Measurements from ENCODE around the gene ILF3. TPM values are rescaled to one million over a fixed set of nuclear protein-coding genes. Genes with fewer than 3 reads are reported as not detected.

The ILF3 gene
- total RNA-seq, 2 experiments from 2014 or later: 464 to 491 TPM

DNA sequence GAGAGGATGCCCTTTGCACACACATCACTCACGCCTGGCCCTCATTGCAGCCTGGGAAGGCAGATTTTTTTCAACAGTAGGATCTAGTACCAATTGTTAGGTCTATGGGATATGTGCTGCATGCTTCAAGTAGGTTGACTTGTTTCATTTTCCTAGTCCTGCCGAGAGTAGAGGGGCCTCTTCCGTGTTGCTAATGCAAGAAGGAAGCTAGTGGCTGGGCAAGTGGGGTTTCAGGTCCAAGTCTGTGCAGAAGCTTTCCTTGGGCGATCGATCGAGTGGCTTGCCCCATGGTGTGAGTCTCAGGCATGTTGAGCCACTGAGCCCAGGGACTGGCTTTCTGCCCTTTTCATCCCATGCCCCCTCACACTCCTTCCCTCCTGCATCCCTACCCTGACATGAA lies 13.7 kb downstream of the ILF3 start:
- no peak overlapping the region for H3K4me3 ChIP-seq (ENCODE audit: low read length)
- ATAC-seq (ENCODE audit: poor library complexity) (no peak), DNase-seq (no peak)
- Mint-ChIP-seq H3K9me3 (no peaks in the 10 kb centered on the region), H3K27ac (no peak overlapping the region), H3K4me3 (no peak overlapping the region), H3K4me1 (ENCODE audit: low read depth) (peaks cover 55% of the 10 kb centered on the region), H3K36me3 (ENCODE audit: low read depth) (peaks cover 54% of the 10 kb centered on the region), H3K27me3 (no peaks in the 10 kb centered on the region)
- peaks cover 43% of the 10 kb centered on the region for H3K4me1 ChIP-seq (ENCODE audit: insufficient read depth, low read length)
- peaks cover 38% of the 10 kb centered on the region for H3K36me3 ChIP-seq (ENCODE audit: insufficient read depth, low read length)
- POLR2A ChIA-PET: interaction anchor here (0.6 to 0.8 kb wide), 2 partner anchors 23 to 129 kb away, joined by 3 read pairs; no protein-coding TSS in a partner anchor
- no peak overlapping the region for H3K27ac ChIP-seq (ENCODE audit: low read depth in 1 of 2, low read length in 2 of 2)
- CTCF ChIA-PET: interaction anchor here (1.0 kb wide), 1 partner anchor 23 kb away, joined by 4 read pairs; no protein-coding TSS in a partner anchor
- TF ChIP-seq CTCF (IDR thresholded peaks at IDR 0.05): no peak
- no peaks in the 10 kb centered on the region for H3K27me3 ChIP-seq (ENCODE audit: control insufficient read depth in 1 of 2, insufficient read depth in 2 of 2, low read length in 2 of 2)
- intact Hi-C loops (cut with DNase I, micrococcal nuclease): no loop called here
- H3K9me3 ChIP-seq (ENCODE audit: control insufficient read depth in 1 of 2, insufficient read depth in 1 of 2, low read length in 2 of 2): no peaks in the 10 kb centered on the region

GRCh38 chr19:10669246-10669645 lies 15.1 kb downstream of the ILF3 start:
- peak overlapping the region; percentile 27 for H3K27ac Mint-ChIP-seq
- H3K4me3 ChIP-seq (ENCODE audit: low read length): no peak overlapping the region
- ATAC-seq (ENCODE audit: poor library complexity) (no peak), DNase-seq (no peak)
- H3K9me3 ChIP-seq (ENCODE audit: control insufficient read depth in 1 of 2, insufficient read depth in 1 of 2, low read length in 2 of 2): no peaks in the 10 kb centered on the region
- H3K27ac ChIP-seq (ENCODE audit: low read depth in 1 of 2, low read length in 2 of 2): no peak overlapping the region
- intact Hi-C loops (cut with DNase I, micrococcal nuclease): no loop called here
- no peak overlapping the region for H3K4me3 Mint-ChIP-seq
- peaks cover 32% of the 10 kb centered on the region for H3K4me1 ChIP-seq (ENCODE audit: insufficient read depth, low read length)
- CTCF ChIA-PET: interaction anchor here (1.0 kb wide), 1 partner anchor 25 kb away, joined by 4 read pairs; no protein-coding TSS in a partner anchor
- POLR2A ChIA-PET: no interaction called here
- no peaks in the 10 kb centered on the region for H3K27me3 ChIP-seq (ENCODE audit: control insufficient read depth in 1 of 2, insufficient read depth in 2 of 2, low read length in 2 of 2)
- H3K36me3 ChIP-seq (ENCODE audit: insufficient read depth, low read length): peaks cover 48% of the 10 kb centered on the region
- no peak for TF ChIP-seq CTCF (IDR thresholded peaks at IDR 0.05)
- H3K9me3 Mint-ChIP-seq: no peaks in the 10 kb centered on the region
- peaks cover 48% of the 10 kb centered on the region for H3K4me1 Mint-ChIP-seq (ENCODE audit: low read depth)
- H3K27me3 Mint-ChIP-seq: no peaks in the 10 kb centered on the region
- H3K36me3 Mint-ChIP-seq (ENCODE audit: low read depth): peaks cover 66% of the 10 kb centered on the region

GRCh38 chr19:10670182-10670581 lies 16.0 kb downstream of the ILF3 start:
- intact Hi-C loops (cut with DNase I, micrococcal nuclease): no loop called here
- Histone ChIP-seq H3K4me3 (ENCODE audit: low read length) (no peak overlapping the region), H3K27me3 (ENCODE audit: control insufficient read depth in 1 of 2, insufficient read depth in 2 of 2, low read length in 2 of 2) (no peaks in the 10 kb centered on the region), H3K4me1 (ENCODE audit: insufficient read depth, low read length) (peaks cover 28% of the 10 kb centered on the region), H3K9me3 (ENCODE audit: control insufficient read depth in 1 of 2, insufficient read depth in 1 of 2, low read length in 2 of 2) (no peaks in the 10 kb centered on the region), H3K36me3 (ENCODE audit: insufficient read depth, low read length) (peaks cover 55% of the 10 kb centered on the region), H3K27ac (ENCODE audit: low read depth in 1 of 2, low read length in 2 of 2) (no peak overlapping the region)
- ChIA-PET POLR2A (no interaction called here), CTCF (no interaction called here)
- H3K4me1 Mint-ChIP-seq (ENCODE audit: low read depth): peaks cover 48% of the 10 kb centered on the region
- ATAC-seq (ENCODE audit: poor library complexity) (no peak), DNase-seq (no peak)
- no peak for TF ChIP-seq CTCF (IDR thresholded peaks at IDR 0.05)
- H3K9me3 Mint-ChIP-seq: no peaks in the 10 kb centered on the region
- H3K27me3 Mint-ChIP-seq: no peaks in the 10 kb centered on the region
- H3K4me3 Mint-ChIP-seq: no peak overlapping the region
- peaks cover 72% of the 10 kb centered on the region for H3K36me3 Mint-ChIP-seq (ENCODE audit: low read depth)
- no peak overlapping the region for H3K27ac Mint-ChIP-seq

All from CD4-positive, alpha-beta T cell (primary cell).